BJ (cell line): Measurements from ENCODE around the gene ANKRD50. TPM values are rescaled to one million over a fixed set of nuclear protein-coding genes. Genes with fewer than 3 reads are reported as not detected.
A peak's percentile ranks its signal among the peaks of the same experiment; 100 is the strongest.

Experiments used
- CTCF ChIA-PET: fragments of 350-600 bp; formaldehyde crosslinking; extraction: SDS; loops from one replicate; lab custom pipeline; 2021; ENCODE audit warnings: antibody characterized with exemption, inconsistent platforms; lab: Yijun Ruan, JAX
- POLR2A ChIA-PET: fragments of 300-600 bp; sonication (Branson Sonifier 250); formaldehyde crosslinking; extraction: SDS; loops from one replicate; lab custom pipeline; 2021; ENCODE audit warnings: antibody characterized with exemption; lab: Charles Lee
- DNase-seq: peaks from one replicate; pipeline ENCODE4 v3.0.0-alpha.2; 2011; ENCODE audit warnings: low read depth
- H3K27me3 ChIP-seq: 2 replicates; pipeline ENCODE4 v1.6.0; 2011; ENCODE audit warnings: low read length; ENCODE audit not compliant: control insufficient read depth, insufficient read depth
- H3K36me3 ChIP-seq: 2 replicates; pipeline ENCODE4 v1.5.1; 2011; ENCODE audit warnings: low read length; ENCODE audit not compliant: control insufficient read depth, insufficient read depth
- H3K4me3 ChIP-seq: 2 replicates; pipeline ENCODE4 v1.5.1; 2011; ENCODE audit warnings: low read depth, mild to moderate bottlenecking, control low read depth, low read length
- CTCF ChIP-seq: IDR thresholded peaks from 2 replicates; pipeline ENCODE4 v1.5.1; 2011; ENCODE audit warnings: low read depth, mild to moderate bottlenecking, control low read depth, inconsistent platforms, low read length, moderate library complexity; ENCODE audit not compliant: insufficient read depth
- polyA plus RNA-seq: library from polyadenylated mRNA; depleted of rRNA; stranded (reverse); fragments of >200 nt; gene quantifications from 2 replicates; pipeline ENCODE4 v1.2.3, GENCODE V29; 2011

The ANKRD50 gene
- polyA plus RNA-seq, 1 experiment: 6.5 TPM

GRCh38 chr4:124632439-124632838 lies 80.1 kb downstream of the ANKRD50 start:
- POLR2A ChIA-PET: no interaction called here
- Histone ChIP-seq H3K27me3 (no peaks in the 10 kb centered on the region), H3K36me3 (no peaks in the 10 kb centered on the region), H3K4me3 (no peak overlapping the region)
- no peak for TF ChIP-seq CTCF
- no peak for DNase-seq
- CTCF ChIA-PET: interaction anchor here (1.1 kb wide), 1 partner anchor 11 kb away, joined by 3 read pairs; no protein-coding TSS in a partner anchor

- ChIA-PET CTCF (no interaction called here), POLR2A (no interaction called here)
- no peak overlapping the region for H3K4me3 ChIP-seq
- H3K36me3 ChIP-seq: no peaks in the 10 kb centered on the region
- peak; percentile 84 for DNase-seq
- no peaks in the 10 kb centered on the region for H3K27me3 ChIP-seq
- no peak for TF ChIP-seq CTCF
These were observed 80.8 kb downstream of the ANKRD50 start for GRCh38 chr4:124631760-124632159.

- CTCF ChIA-PET: interaction anchor here (0.6 to 1.5 kb wide), 2 partner anchors 14 to 19 kb away, joined by 3 to 4 read pairs; no protein-coding TSS in a partner anchor
- H3K4me3 ChIP-seq: no peak overlapping the region
- no peak for TF ChIP-seq CTCF
- no peak for DNase-seq
- no peaks in the 10 kb centered on the region for H3K27me3 ChIP-seq
- POLR2A ChIA-PET: no interaction called here
- no peaks in the 10 kb centered on the region for H3K36me3 ChIP-seq
These were observed 82.9 kb downstream of the ANKRD50 start for GRCh38 chr4:124629681-124630080.
